Lower leg skin (tissue), 4 donors: ENCODE data around the gene NTHL1. TPM values are rescaled to one million over a fixed set of nuclear protein-coding genes. Genes with fewer than 3 reads are reported as not detected.

Experiments
- DNase-seq, 2 donors: peaks; one replicate each; pipeline ENCODE4 v3.0.0-alpha.2; 2019; ENCODE audit warnings: low spot score in 2 of 2
- H3K4me3 ChIP-seq: fragments of 200-600 bp; sonication (generic); 2 replicates; pipeline ENCODE4 v1.5.1; 2017; ENCODE audit warnings: mild to moderate bottlenecking, low read depth; ENCODE audit not compliant: poor library complexity, severe bottlenecking
- CTCF ChIP-seq, 3 donors: fragments of 450-650 bp; IDR thresholded peaks; one replicate each; pipeline ENCODE4 v1.5.1; 2016; ENCODE audit warnings: antibody characterized with exemption in 3 of 3, mild to moderate bottlenecking in 3 of 3, moderate library complexity in 2 of 3
- POLR2A ChIP-seq, 2 donors: fragments of 450-650 bp; IDR thresholded peaks; one replicate each; pipeline ENCODE4 v1.6.1; 2016 to 2017; ENCODE audit warnings: antibody characterized with exemption in 2 of 2, mild to moderate bottlenecking in 1 of 2, moderate library complexity in 1 of 2
- WGBS, 2 donors: methylation state at CpG; one replicate each; pipeline ENCODE4 v1.1.5; 2018; 5-methylcytosine and 5-hydroxymethylcytosine counted together
- intact Hi-C: fragments of 100-400 bp; cut with DNase I; formaldehyde crosslinking; loops from one replicate; pipeline ENCODE4 v1.15.0; 2023; ENCODE audit warnings: low total_unique reads
- total RNA-seq, 4 donors: library from RNA; depleted of rRNA; stranded (reverse); fragments of >200 nt; gene quantifications; one replicate each; pipeline ENCODE4 v1.1.0, GENCODE V29; 2016

Gene NTHL1
- total RNA-seq, 4 donors from 2014 or later = 5.8 to 29.9 (median 21.5) TPM

- no peak overlapping the region for H3K4me3 ChIP-seq
- TF ChIP-seq POLR2A (IDR thresholded peaks at IDR 0.05) (no peak), CTCF (IDR thresholded peaks at IDR 0.05) (no peak)
- DNase-seq = no peak
- WGBS, 2 donors = 74 to 86% methylated on average over 18 to 28 of the region's 28 CpGs
- intact Hi-C loops = no loop called here
Measured at GRCh38 chr16:1999866-2000514, 47.6 kb downstream of the NTHL1 start.

DNA sequence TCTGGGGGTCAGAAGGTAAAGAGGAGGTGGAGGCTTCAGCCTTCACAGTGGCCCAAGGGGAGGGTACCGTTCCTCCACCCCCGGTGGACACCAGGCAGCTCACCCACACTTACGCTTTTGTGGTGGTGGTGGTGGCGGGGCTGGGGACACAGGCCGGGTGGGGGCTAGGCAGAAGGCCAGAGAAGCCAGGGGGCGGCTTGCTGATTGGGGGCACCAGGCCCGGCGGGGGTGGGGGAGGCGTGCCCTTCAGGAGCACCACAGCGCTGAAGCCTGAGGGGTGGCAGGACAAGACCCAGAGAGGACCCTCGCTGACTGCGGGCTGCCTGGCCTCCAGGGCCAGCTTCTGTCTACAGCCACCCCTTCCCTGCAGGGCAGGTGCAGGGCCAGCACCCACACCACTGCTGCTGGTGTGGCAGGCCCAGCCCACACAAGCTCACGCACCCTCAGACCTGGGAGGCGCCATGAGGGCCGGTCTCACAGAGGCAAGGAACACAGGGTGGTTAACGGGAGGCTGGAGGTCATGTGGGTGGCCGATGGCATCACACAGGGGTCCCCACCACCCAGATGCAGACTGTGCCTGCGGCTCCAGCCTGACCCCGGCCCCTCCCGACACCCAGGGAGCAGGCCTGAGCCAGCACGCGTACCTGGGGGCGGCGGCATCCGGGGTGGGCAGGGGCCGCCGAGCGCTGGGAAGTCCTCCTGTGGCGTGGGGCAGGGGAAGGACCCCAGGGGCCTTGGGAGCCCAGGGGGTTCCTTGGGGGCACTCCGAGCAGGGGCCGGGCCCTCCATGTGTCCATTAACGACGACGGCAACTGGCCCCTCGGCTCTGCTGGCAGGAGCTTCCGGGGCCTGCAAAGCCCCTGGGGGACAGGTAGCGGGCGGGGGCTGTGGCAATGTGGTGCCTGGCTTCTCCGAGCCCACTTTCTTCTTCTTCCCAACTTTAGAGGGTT is 48.5 kb downstream of the NTHL1 start:
- intact Hi-C loops = no loop called here
- 91% methylated on average over 17 to 24 of the region's 39 CpGs for WGBS, 2 donors
- H3K4me3 ChIP-seq = no peak overlapping the region
- DNase-seq = no peak
- TF ChIP-seq CTCF (IDR thresholded peaks at IDR 0.05) (no peak), POLR2A (IDR thresholded peaks at IDR 0.05) (no peak)

- DNase-seq = no peak
- H3K4me3 ChIP-seq = no peak overlapping the region
- no peak for TF ChIP-seq CTCF (IDR thresholded peaks at IDR 0.05)
- TF ChIP-seq POLR2A (IDR thresholded peaks at IDR 0.05) = no peak
- WGBS, 2 donors = 86 to 93% methylated on average over 19 to 25 of the region's 27 CpGs
- intact Hi-C loops = no loop called here
Measured at GRCh38 chr16:1998360-1998835, 49.2 kb downstream of the NTHL1 start.

DNA sequence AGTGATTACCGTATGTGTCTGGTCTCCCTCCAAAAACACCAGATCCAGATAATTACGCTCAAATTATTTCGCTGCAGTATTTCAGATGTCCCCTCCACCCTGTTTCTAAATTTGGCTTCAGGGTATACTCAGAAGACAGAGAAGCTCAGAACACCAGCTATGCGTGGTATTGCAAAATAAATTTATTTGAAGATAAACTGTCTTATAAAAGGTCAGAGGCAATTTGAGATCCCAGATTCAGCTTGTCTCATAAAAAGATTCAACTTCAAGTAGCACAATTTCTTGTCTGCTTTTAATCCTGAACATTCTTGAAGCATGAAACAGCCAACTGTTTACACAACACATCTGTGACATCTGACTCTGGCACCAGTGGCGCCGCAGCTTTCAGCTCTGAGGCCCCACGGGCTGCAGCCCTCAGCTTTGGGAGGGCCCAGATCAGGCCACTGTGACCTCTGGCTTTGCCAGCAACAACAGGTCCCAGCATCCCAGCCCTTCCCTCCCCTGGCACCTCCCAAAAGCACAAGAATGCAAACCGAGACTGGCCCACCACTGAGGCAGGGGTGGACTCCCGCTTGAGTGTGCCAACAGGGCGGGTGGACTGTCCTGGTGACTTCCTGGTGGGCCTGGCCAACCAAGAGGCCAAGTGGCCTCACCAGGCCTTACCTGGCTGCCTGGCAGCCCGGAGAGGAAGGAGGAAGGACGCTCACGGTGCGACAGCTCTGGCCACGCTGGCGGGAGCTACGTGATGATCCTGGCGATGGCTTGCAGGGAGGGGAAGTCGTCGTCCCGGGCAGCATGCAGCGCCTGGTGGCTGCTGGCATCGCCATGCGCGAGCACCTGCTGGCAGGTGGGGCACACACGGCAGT is 49.9 kb downstream of the NTHL1 start:
- TF ChIP-seq CTCF (IDR thresholded peaks at IDR 0.05) (no peak), POLR2A (IDR thresholded peaks at IDR 0.05) (no peak)
- WGBS, 2 donors = 78% methylated on average over 26 of the region's 26 CpGs
- DNase-seq = no peak
- intact Hi-C loops = no loop called here
- no peak overlapping the region for H3K4me3 ChIP-seq

DNA sequence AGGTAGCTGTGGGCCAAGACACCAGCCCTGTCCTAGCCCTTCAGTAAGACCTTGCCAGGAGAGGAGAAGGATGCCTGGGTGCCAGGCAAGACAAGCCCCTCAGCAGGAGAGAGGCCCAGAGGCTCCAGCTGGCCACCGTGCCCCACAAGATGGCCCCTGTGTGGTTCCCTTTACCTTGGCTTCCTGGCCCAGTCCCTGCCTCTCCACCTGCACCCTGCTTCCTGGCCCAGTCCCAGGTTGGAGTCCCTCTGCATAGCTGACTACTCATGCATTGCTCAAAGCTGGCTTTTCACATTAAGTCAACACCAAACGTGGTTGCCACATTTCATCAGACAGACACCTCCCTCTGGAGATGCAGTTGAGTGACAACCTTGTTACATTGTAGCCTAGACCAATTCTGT is 53.9 kb downstream of the NTHL1 start:
- 59 to 64% methylated on average over 2 of the region's 2 CpGs for WGBS, 2 donors
- intact Hi-C loops = no loop called here
- no peak for TF ChIP-seq POLR2A (IDR thresholded peaks at IDR 0.05)
- no peak for TF ChIP-seq CTCF (IDR thresholded peaks at IDR 0.05)
- no peak for DNase-seq
- H3K4me3 ChIP-seq = no peak overlapping the region
